SK-N-MC (cell line): ENCODE measurements around the gene LTB4R.

Source experiments
- EZH2 ChIP-seq: fragments of 200-600 bp; sonication (generic); IDR thresholded peaks from one replicate; pipeline ENCODE4 v1.6.1; 2017; ENCODE audit warnings: antibody characterized with exemption
- FOXP2 ChIP-seq: optimal IDR thresholded peaks from 2 replicates; pipeline ENCODE3; 2011; ENCODE audit warnings: mild to moderate bottlenecking, moderate library complexity; ENCODE audit not compliant: insufficient read depth; ENCODE audit errors: extremely low read length, control extremely low read depth
- POLR2AphosphoS5 ChIP-seq: IDR thresholded peaks from 2 replicates; pipeline ENCODE4 v1.6.1; 2012; ENCODE audit warnings: mild to moderate bottlenecking, low read depth, low read length, borderline replicate concordance

GRCh38 chr14:24285351-24285750 is 26.0 kb upstream of the LTB4R start:
- no peak for TF ChIP-seq POLR2AphosphoS5
- TF ChIP-seq EZH2: no peak
- TF ChIP-seq FOXP2: no peak
